CD4-positive, CD25-positive, alpha-beta regulatory T cell (primary cell): ENCODE data around the gene PEF1. TPM values are rescaled to one million over a fixed set of nuclear protein-coding genes. Genes with fewer than 3 reads are reported as not detected.
A peak's percentile ranks its signal among the peaks of the same experiment; 100 is the strongest.

ENCODE experiments used
- ATAC-seq, 2 donors: fragments of 150-1000 bp; cut with Tn5 transposase; one replicate each; pipeline ENCODE4 v1.10.0; 2021; ENCODE audit warnings: low read depth in 2 of 2, moderate number of reproducible peaks in 2 of 2, moderate library complexity in 1 of 2
- DNase-seq, 3 donors: peaks; one replicate each; pipeline versions ENCODE4 v3.0.0 to v3.0.0-alpha.2; 2012 to 2022; ENCODE audit warnings: mixed read lengths in 1 of 3
- H3K27ac ChIP-seq: one replicate; pipeline ENCODE4 v1.7.0; 2013; ENCODE audit warnings: mild to moderate bottlenecking, low read length; ENCODE audit not compliant: insufficient read depth, poor library complexity, severe bottlenecking
- H3K27me3 ChIP-seq: one replicate; pipeline ENCODE4 v1.7.0; 2013; ENCODE audit warnings: low read length; ENCODE audit not compliant: control insufficient read depth, insufficient read depth
- H3K36me3 ChIP-seq: one replicate; pipeline ENCODE4 v1.7.0; 2013; ENCODE audit warnings: mild to moderate bottlenecking, low read length, moderate library complexity; ENCODE audit not compliant: control insufficient read depth, insufficient read depth
- H3K4me1 ChIP-seq: 2 replicates; pipeline ENCODE4 v1.7.0; 2013; ENCODE audit warnings: mild to moderate bottlenecking, low read length; ENCODE audit not compliant: insufficient read depth, control insufficient read depth, poor library complexity, severe bottlenecking
- H3K4me3 ChIP-seq: one replicate; pipeline ENCODE4 v1.7.0; 2013; ENCODE audit warnings: low read depth, mild to moderate bottlenecking, low read length, moderate library complexity
- H3K9me3 ChIP-seq, 2 experiments: 1 replicate in 1 of 2; 2 replicates in 1 of 2; pipeline ENCODE4 v1.7.0; 2013; ENCODE audit warnings: low read length in 2 of 2, mild to moderate bottlenecking in 1 of 2, moderate library complexity in 1 of 2; ENCODE audit not compliant: control insufficient read depth in 2 of 2
- H3K27ac Mint-ChIP-seq, 3 donors: one replicate each; pipeline ENCODE4 v1.8.0; 2020 to 2022; ENCODE audit warnings: mild to moderate bottlenecking in 3 of 3, mixed read lengths in 3 of 3, moderate library complexity in 2 of 3
- H3K27me3 Mint-ChIP-seq: one replicate; pipeline ENCODE4 v1.8.0; 2022; ENCODE audit warnings: mild to moderate bottlenecking, mixed read lengths
- H3K36me3 Mint-ChIP-seq: one replicate; pipeline ENCODE4 v1.8.0; 2020; ENCODE audit warnings: mixed read lengths
- H3K4me1 Mint-ChIP-seq, 4 donors: one replicate each; pipeline ENCODE4 v1.8.0; 2020 to 2022; ENCODE audit warnings: mixed read lengths in 4 of 4, mild to moderate bottlenecking in 1 of 4
- H3K4me3 Mint-ChIP-seq, 4 donors: one replicate each; pipeline ENCODE4 v1.8.0; 2020 to 2022; ENCODE audit warnings: mild to moderate bottlenecking in 4 of 4, mixed read lengths in 4 of 4, moderate library complexity in 3 of 4
- H3K9me3 Mint-ChIP-seq, 7 donors: one replicate each; pipeline ENCODE4 v1.8.0; 2020 to 2022; ENCODE audit warnings: mixed read lengths in 7 of 7, mild to moderate bottlenecking in 3 of 7, moderate library complexity in 2 of 7
- polyA plus RNA-seq, 4 donors: library from polyadenylated mRNA; unstranded; fragments of 300-500 nt; fragmentation: Illumina TruSeq; gene quantifications; one replicate each; pipeline ENCODE4 v1.2.3, GENCODE V29; 2021
- total RNA-seq: library from RNA; stranded (reverse); gene quantifications from one replicate; pipeline ENCODE4 v1.2.3, GENCODE V29; 2022

The PEF1 gene
- total and polyA plus RNA-seq, 5 donors from 2014 or later: 58.8 to 108 (median 97.8) TPM

DNA sequence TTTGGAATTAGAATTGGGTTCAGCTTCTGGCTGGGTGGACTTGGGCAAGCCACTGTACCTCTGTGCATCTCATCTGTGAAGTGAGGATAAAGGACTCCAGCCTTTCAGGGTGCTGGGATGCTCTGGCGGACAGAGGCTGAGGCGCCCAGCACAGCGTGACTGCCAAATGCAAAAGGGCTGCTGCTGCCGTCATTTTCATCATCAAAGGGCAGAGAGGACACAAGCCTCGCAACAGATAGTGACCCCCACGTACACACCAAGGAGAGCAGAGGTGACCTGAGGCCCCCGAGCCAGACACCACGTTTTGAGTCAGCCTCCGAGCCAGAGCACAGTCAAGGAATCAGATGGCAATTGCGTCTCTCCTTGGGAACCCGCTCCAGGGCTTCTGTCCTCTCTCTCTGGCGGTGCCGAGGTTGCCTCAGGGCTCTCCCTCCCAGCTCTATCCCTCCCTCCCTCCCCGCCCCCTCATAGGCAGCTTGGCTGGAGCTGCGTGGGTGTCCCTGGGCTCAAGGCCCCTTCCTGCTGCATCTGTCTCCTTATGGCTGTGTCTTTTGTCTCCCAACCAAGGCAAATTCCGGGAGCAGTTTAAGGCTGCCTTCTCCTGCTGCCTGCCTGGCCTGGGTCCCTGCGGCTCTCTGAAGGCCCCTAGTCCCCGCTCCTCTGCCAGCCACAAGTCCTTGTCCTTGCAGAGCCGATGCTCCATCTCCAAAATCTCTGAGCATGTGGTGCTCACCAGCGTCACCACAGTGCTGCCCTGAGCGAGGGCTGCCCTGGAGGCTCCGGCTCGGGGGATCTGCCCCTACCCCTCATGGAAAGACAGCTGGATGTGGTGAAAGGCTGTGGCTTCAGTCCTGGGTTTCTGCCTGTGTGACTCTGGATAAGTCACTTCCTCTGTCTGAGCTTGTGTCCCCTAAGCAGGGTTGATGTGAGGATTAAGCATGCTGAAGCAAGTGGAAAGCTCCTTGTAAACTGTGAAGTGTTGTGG, 18.2 kb downstream of the PEF1 start:
- Histone ChIP-seq H3K27me3 (no peaks in the 10 kb centered on the region), H3K9me3 (no peaks in the 10 kb centered on the region), H3K4me1 (no peaks in the 10 kb centered on the region), H3K36me3 (peaks cover 34% of the 10 kb centered on the region), H3K4me3 (no peak overlapping the region), H3K27ac (no peak overlapping the region)
- Mint-ChIP-seq H3K4me1 (peaks cover 0 to 9% (median 5%) of the 10 kb centered on the region in 4 donors), H3K27ac (peak overlapping the region in 1 of 3 donors; percentile 43), H3K27me3 (no peaks in the 10 kb centered on the region), H3K4me3 (no peak overlapping the region), H3K36me3 (peaks cover 30% of the 10 kb centered on the region), H3K9me3 (peaks cover 0 to 2% (median 0%) of the 10 kb centered on the region in 7 donors)
- ATAC-seq (no peak), DNase-seq (no peak)

DNA sequence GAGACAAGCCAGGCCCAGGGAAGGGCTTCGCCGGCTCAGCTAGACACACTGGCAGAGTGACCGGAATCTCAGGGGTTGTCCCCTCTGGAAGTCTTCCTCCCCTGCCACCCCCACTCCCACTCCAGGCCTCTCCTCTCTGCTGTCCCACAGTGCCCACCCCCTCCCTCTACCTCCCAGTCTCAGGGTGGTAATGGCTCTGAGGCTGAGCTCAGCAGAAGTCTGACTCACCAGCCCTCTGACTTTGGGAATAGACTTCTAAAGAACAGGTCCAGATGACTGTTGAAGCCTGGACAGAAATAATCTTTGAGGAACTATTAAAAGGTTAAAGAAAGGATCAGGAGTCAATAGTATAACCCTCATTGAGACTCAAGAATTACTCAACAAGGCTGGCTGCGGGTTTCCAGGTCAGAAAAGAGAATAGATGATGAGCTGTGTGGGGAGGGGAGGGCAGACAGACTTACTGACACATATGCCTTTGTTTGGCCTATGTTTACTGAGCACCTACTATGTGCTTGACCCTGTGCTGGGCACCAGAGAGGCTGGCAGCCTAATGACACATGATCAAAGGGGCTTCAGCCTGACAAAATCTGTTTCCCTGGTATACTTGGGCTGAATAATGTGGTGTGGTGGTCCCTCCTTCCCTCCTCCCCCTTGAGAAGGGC, 19.0 kb downstream of the PEF1 start:
- peaks cover 0 to 9% (median 5%) of the 10 kb centered on the region in 4 donors for H3K4me1 Mint-ChIP-seq
- DNase-seq (no peak), ATAC-seq (no peak)
- no peak overlapping the region for H3K4me3 Mint-ChIP-seq
- peaks cover 30% of the 10 kb centered on the region for H3K36me3 Mint-ChIP-seq
- Histone ChIP-seq H3K4me1 (no peaks in the 10 kb centered on the region), H3K27ac (no peak overlapping the region), H3K36me3 (peaks cover 26% of the 10 kb centered on the region), H3K4me3 (no peak overlapping the region), H3K9me3 (no peaks in the 10 kb centered on the region), H3K27me3 (no peaks in the 10 kb centered on the region)
- H3K9me3 Mint-ChIP-seq: peaks cover 0 to 2% (median 0%) of the 10 kb centered on the region in 7 donors
- no peaks in the 10 kb centered on the region for H3K27me3 Mint-ChIP-seq
- no peak overlapping the region for H3K27ac Mint-ChIP-seq

DNA sequence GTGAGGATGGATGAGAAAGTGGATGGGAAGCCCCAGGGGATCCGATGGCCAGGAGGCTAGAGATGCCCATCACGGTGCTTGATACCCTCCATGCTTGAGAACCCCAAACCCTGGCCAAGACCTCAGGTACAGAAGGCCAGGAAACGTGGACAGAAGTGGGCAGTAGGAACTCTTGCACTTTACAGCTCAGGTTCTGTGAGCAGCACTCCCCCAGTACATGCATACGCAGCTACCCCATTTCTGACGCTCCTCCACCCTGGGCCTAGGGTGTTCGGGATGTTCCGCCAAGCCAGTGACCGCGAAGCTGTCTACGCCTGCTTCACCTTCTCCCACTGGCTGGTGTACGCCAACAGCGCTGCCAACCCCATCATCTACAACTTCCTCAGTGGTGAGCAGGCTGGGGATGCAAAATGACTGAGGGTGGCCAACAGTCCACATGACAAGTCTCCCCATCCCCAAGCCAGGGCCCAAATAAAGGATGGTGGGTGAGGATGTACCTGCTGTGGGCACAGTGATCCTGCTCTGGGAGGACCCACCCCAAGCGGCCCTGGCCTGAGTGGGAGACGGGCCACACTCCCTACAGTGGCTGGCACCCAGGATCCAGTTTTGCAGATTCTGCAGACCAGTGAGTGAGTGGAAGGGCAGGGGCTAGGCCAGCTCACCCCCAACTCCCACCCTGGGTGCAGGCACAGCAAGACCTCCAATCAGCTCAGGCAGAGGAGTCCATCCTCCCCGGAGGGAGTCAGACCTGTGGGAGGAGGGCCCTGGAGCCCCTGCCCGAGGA, 19.8 kb downstream of the PEF1 start:
- Mint-ChIP-seq H3K36me3 (peaks cover 25% of the 10 kb centered on the region), H3K9me3 (peaks cover 0 to 2% (median 0%) of the 10 kb centered on the region in 7 donors), H3K4me3 (no peak overlapping the region), H3K4me1 (peaks cover 0 to 9% (median 5%) of the 10 kb centered on the region in 4 donors), H3K27ac (peak overlapping the region in 1 of 3 donors; percentile 85), H3K27me3 (no peaks in the 10 kb centered on the region)
- DNase-seq (no peak), ATAC-seq (no peak)
- Histone ChIP-seq H3K4me3 (no peak overlapping the region), H3K27ac (no peak overlapping the region), H3K27me3 (no peaks in the 10 kb centered on the region), H3K36me3 (peaks cover 19% of the 10 kb centered on the region), H3K4me1 (no peaks in the 10 kb centered on the region), H3K9me3 (no peaks in the 10 kb centered on the region)

- Mint-ChIP-seq H3K4me1 (peaks cover under 1 to 9% (median 5%) of the 10 kb centered on the region in 4 donors), H3K27me3 (no peaks in the 10 kb centered on the region), H3K36me3 (peaks cover 21% of the 10 kb centered on the region), H3K9me3 (peaks cover 0 to 2% (median 0%) of the 10 kb centered on the region in 7 donors), H3K27ac (peak overlapping the region in 1 of 3 donors; percentile 85), H3K4me3 (no peak overlapping the region)
- H3K4me3 ChIP-seq: no peak overlapping the region
- no peaks in the 10 kb centered on the region for H3K4me1 ChIP-seq
- ATAC-seq: no peak
- no peak for DNase-seq
- H3K36me3 ChIP-seq: peaks cover 13% of the 10 kb centered on the region
- H3K27me3 ChIP-seq: peaks cover 4% of the 10 kb centered on the region
- H3K27ac ChIP-seq: no peak overlapping the region
- no peaks in the 10 kb centered on the region for H3K9me3 ChIP-seq
Measured at GRCh38 chr1:31624309-31624708, 20.4 kb downstream of the PEF1 start.

- H3K27ac ChIP-seq: no peak overlapping the region
- Mint-ChIP-seq H3K27ac (peak overlapping the region in 1 of 3 donors; percentile 85), H3K9me3 (peaks cover 0 to 2% (median 0%) of the 10 kb centered on the region in 7 donors), H3K4me1 (peaks cover 4 to 9% (median 5%) of the 10 kb centered on the region in 4 donors), H3K36me3 (peaks cover 14% of the 10 kb centered on the region), H3K27me3 (peaks cover 9% of the 10 kb centered on the region), H3K4me3 (no peak overlapping the region)
- H3K4me1 ChIP-seq: peaks cover 2% of the 10 kb centered on the region
- ATAC-seq (no peak), DNase-seq (no peak)
- H3K9me3 ChIP-seq: no peaks in the 10 kb centered on the region
- peaks cover 3% of the 10 kb centered on the region for H3K36me3 ChIP-seq
- no peak overlapping the region for H3K4me3 ChIP-seq
- H3K27me3 ChIP-seq: peaks cover 9% of the 10 kb centered on the region
Measured at GRCh38 chr1:31623365-31623764, 21.3 kb downstream of the PEF1 start.

DNA sequence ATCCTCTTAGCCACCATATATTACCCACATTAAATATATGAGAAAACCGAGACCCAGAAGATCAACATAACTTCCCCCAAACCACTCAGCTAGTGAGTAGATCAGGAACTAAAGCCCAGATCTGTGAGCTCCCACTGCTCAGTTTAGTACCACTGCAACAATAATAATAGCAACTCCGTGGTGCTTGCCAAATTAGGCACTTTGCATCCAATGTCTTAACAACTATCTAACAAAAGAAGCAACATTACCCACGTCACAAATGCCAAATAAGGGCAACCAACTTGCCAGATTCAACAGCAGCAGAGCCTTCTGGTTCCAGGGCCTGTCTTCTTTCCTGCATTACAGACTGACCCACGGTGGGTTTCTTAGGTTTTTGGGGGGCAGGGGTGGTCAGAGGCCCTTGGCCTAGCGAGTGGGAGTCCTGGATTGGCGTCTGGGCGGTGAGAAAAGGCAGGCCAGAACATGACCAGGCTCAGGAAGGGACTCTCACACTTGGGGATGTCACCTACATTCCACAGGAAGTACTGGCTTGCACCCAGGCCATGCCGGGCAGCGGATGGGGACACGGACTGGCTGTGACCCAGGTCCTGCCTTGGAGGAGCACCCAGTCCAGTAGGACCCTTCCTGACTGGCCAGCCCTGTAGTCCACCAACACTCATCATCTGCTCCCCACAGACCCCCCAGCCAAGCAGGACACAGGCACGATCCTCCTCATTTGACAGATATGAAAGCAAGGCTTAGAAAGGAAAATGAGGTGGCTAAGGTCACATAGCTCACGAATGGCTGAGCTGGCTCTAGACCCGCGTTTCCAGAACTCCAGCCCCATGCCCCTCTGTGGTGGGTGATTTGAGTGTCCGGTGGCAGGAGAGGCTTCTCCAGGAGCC, 22.6 kb downstream of the PEF1 start:
- ATAC-seq (no peak), DNase-seq (no peak)
- Mint-ChIP-seq H3K36me3 (peaks cover 9% of the 10 kb centered on the region), H3K9me3 (no peaks in the 10 kb centered on the region), H3K27me3 (peaks cover 12% of the 10 kb centered on the region), H3K27ac (no peak overlapping the region), H3K4me1 (peaks cover 4 to 11% (median 7%) of the 10 kb centered on the region in 4 donors), H3K4me3 (no peak overlapping the region)
- Histone ChIP-seq H3K9me3 (no peaks in the 10 kb centered on the region), H3K36me3 (no peaks in the 10 kb centered on the region), H3K27me3 (peaks cover 9% of the 10 kb centered on the region), H3K4me3 (no peak overlapping the region), H3K27ac (no peak overlapping the region), H3K4me1 (peaks cover 9% of the 10 kb centered on the region)

GRCh38 chr1:31621498-31621820, 23.2 kb downstream of the PEF1 start:
- no peaks in the 10 kb centered on the region for H3K36me3 ChIP-seq
- H3K27ac ChIP-seq: no peak overlapping the region
- no peaks in the 10 kb centered on the region for H3K9me3 Mint-ChIP-seq
- DNase-seq (no peak), ATAC-seq (no peak)
- H3K4me1 ChIP-seq: peaks cover 9% of the 10 kb centered on the region
- H3K27ac Mint-ChIP-seq: no peak overlapping the region
- no peak overlapping the region for H3K4me3 Mint-ChIP-seq
- peaks cover 9% of the 10 kb centered on the region for H3K27me3 ChIP-seq
- H3K4me1 Mint-ChIP-seq: peaks cover 4 to 12% (median 8%) of the 10 kb centered on the region in 4 donors
- H3K27me3 Mint-ChIP-seq: peaks cover 18% of the 10 kb centered on the region
- peaks cover 6% of the 10 kb centered on the region for H3K36me3 Mint-ChIP-seq
- H3K4me3 ChIP-seq: no peak overlapping the region
- H3K9me3 ChIP-seq: no peaks in the 10 kb centered on the region
